ENCODE data around the gene OR11L1.

The OR11L1 gene, protein sequence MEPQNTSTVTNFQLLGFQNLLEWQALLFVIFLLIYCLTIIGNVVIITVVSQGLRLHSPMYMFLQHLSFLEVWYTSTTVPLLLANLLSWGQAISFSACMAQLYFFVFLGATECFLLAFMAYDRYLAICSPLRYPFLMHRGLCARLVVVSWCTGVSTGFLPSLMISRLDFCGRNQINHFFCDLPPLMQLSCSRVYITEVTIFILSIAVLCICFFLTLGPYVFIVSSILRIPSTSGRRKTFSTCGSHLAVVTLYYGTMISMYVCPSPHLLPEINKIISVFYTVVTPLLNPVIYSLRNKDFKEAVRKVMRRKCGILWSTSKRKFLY

GRCh38 chr1:247841796-247842195, at the start of gene OR11L1:
Gene OR11L1 (minus strand): TSS chr1:247841896. CDS start chr1:247841896, 0 bp downstream.
- TF ChIP-seq, protein P1, sequence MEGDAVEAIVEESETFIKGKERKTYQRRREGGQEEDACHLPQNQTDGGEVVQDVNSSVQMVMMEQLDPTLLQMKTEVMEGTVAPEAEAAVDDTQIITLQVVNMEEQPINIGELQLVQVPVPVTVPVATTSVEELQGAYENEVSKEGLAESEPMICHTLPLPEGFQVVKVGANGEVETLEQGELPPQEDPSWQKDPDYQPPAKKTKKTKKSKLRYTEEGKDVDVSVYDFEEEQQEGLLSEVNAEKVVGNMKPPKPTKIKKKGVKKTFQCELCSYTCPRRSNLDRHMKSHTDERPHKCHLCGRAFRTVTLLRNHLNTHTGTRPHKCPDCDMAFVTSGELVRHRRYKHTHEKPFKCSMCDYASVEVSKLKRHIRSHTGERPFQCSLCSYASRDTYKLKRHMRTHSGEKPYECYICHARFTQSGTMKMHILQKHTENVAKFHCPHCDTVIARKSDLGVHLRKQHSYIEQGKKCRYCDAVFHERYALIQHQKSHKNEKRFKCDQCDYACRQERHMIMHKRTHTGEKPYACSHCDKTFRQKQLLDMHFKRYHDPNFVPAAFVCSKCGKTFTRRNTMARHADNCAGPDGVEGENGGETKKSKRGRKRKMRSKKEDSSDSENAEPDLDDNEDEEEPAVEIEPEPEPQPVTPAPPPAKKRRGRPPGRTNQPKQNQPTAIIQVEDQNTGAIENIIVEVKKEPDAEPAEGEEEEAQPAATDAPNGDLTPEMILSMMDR (IDR thresholded peaks at IDR 0.05; ENCODE audit: insufficient read depth, low read length, missing control alignments) = no peak
- CTCF ChIA-PET = no interaction called here
- POLR2A ChIA-PET = no interaction called here
- no peak for DNase-seq (ENCODE audit: low read depth, low spot score)
- H3K4me3 ChIP-seq (ENCODE audit: low read depth, low read length) = no peak within 1 kb of the TSS

DNA sequence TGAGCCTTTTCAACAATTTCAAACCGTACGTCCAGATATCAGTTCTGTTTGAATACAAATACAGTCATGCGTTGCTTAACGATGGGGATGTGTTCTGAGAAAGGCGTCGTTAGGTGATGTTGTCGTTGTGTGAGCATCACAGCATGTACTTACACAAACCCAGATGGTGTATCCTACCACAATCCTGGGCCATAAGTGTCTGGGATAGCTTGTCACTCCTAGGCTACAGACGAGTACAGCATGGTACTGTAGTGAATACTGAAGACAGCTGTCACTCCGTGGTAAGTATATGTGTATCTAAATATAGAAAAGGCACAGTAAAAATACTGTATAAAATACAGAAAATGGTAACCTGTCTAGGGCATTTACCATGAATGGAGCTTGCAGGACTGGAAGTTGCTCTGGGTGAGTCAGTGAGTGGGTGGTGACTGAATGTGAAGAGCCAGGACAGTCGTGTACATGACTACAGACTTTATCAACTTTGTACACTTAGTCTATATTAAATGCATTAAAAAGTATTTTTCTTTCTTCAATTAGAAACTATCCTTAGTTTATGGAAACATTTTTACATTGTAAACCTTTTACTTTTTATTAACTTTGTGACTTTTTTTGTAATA, 43.2 kb upstream of the OR11L1 start:
- H3K4me3 ChIP-seq (ENCODE audit: low read depth, low read length) = no peak overlapping the region
- ChIA-PET POLR2A (no interaction called here), CTCF (no interaction called here)
- no peak for DNase-seq (ENCODE audit: low read depth, low spot score)
- TF ChIP-seq, protein P1 (IDR thresholded peaks at IDR 0.05; ENCODE audit: insufficient read depth, low read length, missing control alignments) = no peak

GRCh38 chr1:247883346-247883745, 41.6 kb upstream of the OR11L1 start:
- ChIA-PET POLR2A (no interaction called here), CTCF (no interaction called here)
- H3K4me3 ChIP-seq (ENCODE audit: low read depth, low read length) = no peak overlapping the region
- TF ChIP-seq, protein P1 (IDR thresholded peaks at IDR 0.05; ENCODE audit: insufficient read depth, low read length, missing control alignments) = no peak
- no peak for DNase-seq (ENCODE audit: low read depth, low spot score)

GRCh38 chr1:247865416-247865815, 23.7 kb upstream of the OR11L1 start:
- DNase-seq (ENCODE audit: low read depth, low spot score) = no peak
- POLR2A ChIA-PET = no interaction called here
- TF ChIP-seq, protein P1 (IDR thresholded peaks at IDR 0.05; ENCODE audit: insufficient read depth, low read length, missing control alignments) = no peak

DNA sequence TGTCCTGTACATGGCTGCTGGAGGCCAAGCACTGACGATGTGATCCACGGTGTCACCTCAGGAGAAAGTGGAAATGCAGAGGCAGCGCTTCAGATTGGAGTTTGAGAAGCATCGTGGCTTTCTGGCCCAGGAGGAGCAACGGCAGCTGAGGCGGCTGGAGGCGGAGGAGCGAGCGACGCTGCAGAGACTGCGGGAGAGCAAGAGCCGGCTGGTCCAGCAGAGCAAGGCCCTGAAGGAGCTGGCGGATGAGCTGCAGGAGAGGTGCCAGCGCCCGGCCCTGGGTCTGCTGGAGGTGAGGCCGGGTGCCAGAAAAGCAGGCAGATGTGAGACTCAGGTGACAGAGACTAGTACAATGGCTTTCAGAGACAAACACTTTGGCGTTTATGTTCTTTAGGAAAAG, 22.9 kb upstream of the OR11L1 start:
- TF ChIP-seq, protein P1 (IDR thresholded peaks at IDR 0.05; ENCODE audit: insufficient read depth, low read length, missing control alignments) = no peak
- CTCF ChIA-PET = no interaction called here

More at GRCh38 chr1:247865416-247865815, 23.7 kb upstream of the OR11L1 start:
- H3K4me3 ChIP-seq (ENCODE audit: low read depth, low read length) = no peak overlapping the region
- CTCF ChIA-PET = no interaction called here

DNA sequence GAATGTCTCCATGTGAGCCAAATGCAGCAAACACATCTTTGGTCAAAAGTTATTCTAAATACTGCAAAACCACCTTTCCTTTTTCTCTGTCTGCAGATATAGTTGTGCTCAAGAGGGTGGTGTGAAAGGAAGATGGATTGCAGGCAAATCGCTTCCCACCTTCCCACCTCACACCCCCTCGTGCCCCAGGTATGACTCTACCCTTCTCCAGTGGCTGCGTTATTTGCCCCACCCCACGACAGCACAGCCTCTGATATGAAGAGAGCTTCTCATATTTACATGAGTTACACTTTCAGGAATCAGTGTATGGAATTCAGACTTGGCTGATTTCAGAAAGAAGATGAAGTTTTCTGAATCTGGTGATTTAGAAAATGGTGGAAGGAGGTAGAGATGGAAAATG, 21.1 kb upstream of the OR11L1 start:
- TF ChIP-seq, protein P1 (IDR thresholded peaks at IDR 0.05; ENCODE audit: insufficient read depth, low read length, missing control alignments) = no peak
- ChIA-PET POLR2A (no interaction called here), CTCF (no interaction called here)
- no peak overlapping the region for H3K4me3 ChIP-seq (ENCODE audit: low read depth, low read length)
- no peak for DNase-seq (ENCODE audit: low read depth, low spot score)

More for the DNA sequence above, 22.9 kb upstream of the OR11L1 start:
- POLR2A ChIA-PET = no interaction called here
- no peak for DNase-seq (ENCODE audit: low read depth, low spot score)
- H3K4me3 ChIP-seq (ENCODE audit: low read depth, low read length) = no peak overlapping the region

All from AG04449 (cell line).